GM23338 (cell line): ENCODE data around the gene NDUFA11. TPM values are rescaled to one million over a fixed set of nuclear protein-coding genes. Genes with fewer than 3 reads are reported as not detected.

Experiments used
- ATAC-seq: fragments of 200-7000 bp; cut with Tn5 transposase; 3 replicates; pipeline ENCODE4 v1.9.1; 2020
- DNase-seq: peaks from one replicate; pipeline ENCODE4 v3.0.0-alpha.2; 2015; ENCODE audit warnings: low spot score
- H2AFZ ChIP-seq: fragments of 200-600 bp; sonication (generic); 2 replicates; pipeline ENCODE4 v1.8.0; 2016; ENCODE audit warnings: antibody characterized with exemption, mild to moderate bottlenecking, moderate library complexity
- H3F3A ChIP-seq: fragments of 200-600 bp; sonication (generic); replicated peaks from 2 replicates; pipeline ENCODE4 v1.8.0; 2017; ENCODE audit warnings: antibody characterized with exemption, mixed run types, low read depth
- H3K27ac ChIP-seq: fragments of 200-600 bp; sonication (generic); 2 replicates; pipeline ENCODE4 v1.6.1; 2016; ENCODE audit warnings: low read depth
- H3K27me3 ChIP-seq: fragments of 200-600 bp; sonication (generic); 2 replicates; pipeline ENCODE4 v1.8.0; 2016; ENCODE audit warnings: mild to moderate bottlenecking, mixed run types, moderate library complexity; ENCODE audit not compliant: insufficient read depth
- H3K36me3 ChIP-seq: fragments of 200-600 bp; sonication (generic); 2 replicates; pipeline ENCODE4 v1.8.0; 2016; ENCODE audit warnings: mild to moderate bottlenecking; ENCODE audit not compliant: insufficient read depth
- H3K4me1 ChIP-seq: fragments of 200-600 bp; sonication (generic); 2 replicates; pipeline ENCODE4 v1.8.0; 2016; ENCODE audit warnings: mild to moderate bottlenecking, moderate library complexity; ENCODE audit not compliant: insufficient read depth
- H3K4me2 ChIP-seq: fragments of 200-600 bp; sonication (generic); 2 replicates; pipeline ENCODE4 v1.7.1; 2017; ENCODE audit warnings: mixed run types
- H3K4me3 ChIP-seq: fragments of 200-600 bp; sonication (generic); 2 replicates; pipeline ENCODE4 v1.6.1; 2016; ENCODE audit warnings: mixed run types
- H3K79me2 ChIP-seq: fragments of 200-600 bp; sonication (generic); replicated peaks from 2 replicates; pipeline ENCODE4 v1.8.0; 2017; ENCODE audit warnings: mild to moderate bottlenecking; ENCODE audit not compliant: insufficient read depth
- H3K9me2 ChIP-seq: fragments of 200-600 bp; sonication (generic); 2 replicates; pipeline ENCODE4 v1.8.0; 2017; ENCODE audit not compliant: insufficient read depth
- H4K20me1 ChIP-seq: fragments of 200-600 bp; sonication (generic); replicated peaks from 2 replicates; pipeline ENCODE4 v1.8.0; 2017; ENCODE audit warnings: mild to moderate bottlenecking; ENCODE audit not compliant: insufficient read depth
- H3K27ac Mint-ChIP-seq: 2 replicates; pipeline ENCODE4 v1.8.0; 2020; ENCODE audit warnings: inconsistent platforms, mild to moderate bottlenecking, moderate library complexity, mixed read lengths
- H3K27me3 Mint-ChIP-seq: 3 replicates; pipeline ENCODE4 v1.8.0; 2022; ENCODE audit warnings: low read depth, mild to moderate bottlenecking, moderate library complexity, mixed read lengths, inconsistent platforms; ENCODE audit not compliant: insufficient read depth, poor library complexity
- H3K36me3 Mint-ChIP-seq: 3 replicates; pipeline ENCODE4 v1.8.0; 2021; ENCODE audit warnings: low read depth, mild to moderate bottlenecking, inconsistent platforms, moderate library complexity, mixed read lengths
- H3K4me1 Mint-ChIP-seq: 3 replicates; pipeline ENCODE4 v1.8.0; 2020; ENCODE audit warnings: mild to moderate bottlenecking, inconsistent platforms, mixed read lengths
- H3K4me3 Mint-ChIP-seq: 3 replicates; pipeline ENCODE4 v1.8.0; 2021; ENCODE audit warnings: moderate library complexity, mild to moderate bottlenecking, inconsistent platforms, mixed read lengths
- H3K9me3 Mint-ChIP-seq: 3 replicates; pipeline ENCODE4 v1.8.0; 2020; ENCODE audit warnings: moderate library complexity, mild to moderate bottlenecking, inconsistent platforms, mixed read lengths
- CREB1 ChIP-seq: fragments of 250-450 bp; sonication (Bioruptor Pico); IDR thresholded peaks from 2 replicates; pipeline ENCODE4 v1.5.0; 2020; ENCODE audit warnings: low read depth, mild to moderate bottlenecking, moderate library complexity
- EZH2 ChIP-seq: fragments of 200-600 bp; sonication (generic); IDR thresholded peaks from one replicate; pipeline ENCODE4 v1.8.0; 2017; ENCODE audit warnings: antibody characterized with exemption, mild to moderate bottlenecking, low read depth; ENCODE audit not compliant: unreplicated experiment
- JUNB ChIP-seq: IDR thresholded peaks from one replicate; pipeline ENCODE4 v1.6.1; 2016; ENCODE audit warnings: antibody characterized with exemption; ENCODE audit not compliant: unreplicated experiment
- POLR2AphosphoS5 ChIP-seq: IDR thresholded peaks from 2 replicates; pipeline ENCODE4 v1.6.1; 2016; ENCODE audit warnings: antibody characterized with exemption, low read depth
- REST ChIP-seq: IDR thresholded peaks from one replicate; pipeline ENCODE4 v1.6.1; 2018; ENCODE audit warnings: antibody characterized with exemption; ENCODE audit not compliant: unreplicated experiment
- ZNF331 ChIP-seq: fragments of 250-450 bp; sonication (Bioruptor Pico); IDR thresholded peaks from 2 replicates; pipeline ENCODE4 v1.5.0; 2020; ENCODE audit warnings: low read depth, mild to moderate bottlenecking, moderate library complexity
- ZNF462 ChIP-seq: fragments of 250-450 bp; sonication (Bioruptor Pico); IDR thresholded peaks from 2 replicates; pipeline ENCODE4 v1.5.0; 2020; ENCODE audit warnings: mild to moderate bottlenecking, moderate library complexity
- polyA plus RNA-seq: library from polyadenylated mRNA; unstranded; fragments of >200 nt; fragmentation: Nextera tagmentation; extraction: Ambion mirVana; gene quantifications from 2 replicates; pipeline ENCODE4 v1.2.1, GENCODE V29; 2016
- total RNA-seq: library from RNA; depleted of rRNA; stranded (reverse); fragments of >200 nt; shearing (Covaris generic); gene quantifications from 2 replicates; pipeline ENCODE4 v1.2.3, GENCODE V29; 2014

The NDUFA11 gene
- total and polyA plus RNA-seq, 2 experiments from 2014 or later: 171 to 523 TPM

- no peaks in the 10 kb centered on the region for H3K4me1 Mint-ChIP-seq
- Histone ChIP-seq H3K27me3 (no peaks in the 10 kb centered on the region), H3K4me2 (no peak overlapping the region), H3K4me1 (no peaks in the 10 kb centered on the region), H3K9me2 (no peaks in the 10 kb centered on the region), H3F3A (no peaks in the 10 kb centered on the region), H3K4me3 (no peak overlapping the region), H3K79me2 (no peaks in the 10 kb centered on the region), H4K20me1 (no peaks in the 10 kb centered on the region), H3K27ac (no peak overlapping the region), H2AFZ (no peak overlapping the region), H3K36me3 (no peaks in the 10 kb centered on the region)
- H3K9me3 Mint-ChIP-seq: no peaks in the 10 kb centered on the region
- H3K4me3 Mint-ChIP-seq: no peak overlapping the region
- no peak for TF ChIP-seq POLR2AphosphoS5
- TF ChIP-seq EZH2: no peak
- TF ChIP-seq JUNB: no peak
- no peak for TF ChIP-seq ZNF331 (CRISPR knock-in tag)
- TF ChIP-seq REST: no peak
- no peak for TF ChIP-seq CREB1 (CRISPR knock-in tag)
- TF ChIP-seq ZNF462 (CRISPR knock-in tag): no peak
- no peak overlapping the region for H3K27ac Mint-ChIP-seq
- no peak for ATAC-seq
- no peak for DNase-seq
- H3K36me3 Mint-ChIP-seq: no peaks in the 10 kb centered on the region; the same call in 2 of the 3 replicates
- peaks cover 6% of the 10 kb centered on the region for H3K27me3 Mint-ChIP-seq
These were observed 32.6 kb downstream of the NDUFA11 start for GRCh38 chr19:5870986-5871394.
